BLaER1 treated with 17β-estradiol and CSF1 and Interleukin-3, amounts not matched to agents 10 nM and 100 nM (cell line): ENCODE results near the gene FBXW5.

Source experiments
- H3K27ac ChIP-seq, 11 experiments: shearing (Covaris generic); formaldehyde crosslinking; 2 replicates each; pipeline ENCODE4 v1.8.1; 2022
- H3K27me3 ChIP-seq, 11 experiments: shearing (Covaris generic); formaldehyde crosslinking; 2 replicates each; pipeline ENCODE4 v1.8.1; 2022
- H3K36me3 ChIP-seq, 11 experiments: shearing (Covaris generic); formaldehyde crosslinking; 2 replicates each; pipeline ENCODE4 v1.8.1; 2022
- H3K4me1 ChIP-seq, 10 experiments: shearing (Covaris generic); formaldehyde crosslinking; 2 replicates each; pipeline ENCODE4 v1.8.1; 2022
- H3K4me2 ChIP-seq, 11 experiments: shearing (Covaris generic); formaldehyde crosslinking; 2 replicates each; pipeline ENCODE4 v1.8.1; 2022
- H3K4me3 ChIP-seq, 10 experiments: shearing (Covaris generic); formaldehyde crosslinking; 2 replicates each; pipeline ENCODE4 v1.8.1; 2022
- H3K9ac ChIP-seq, 11 experiments: shearing (Covaris generic); formaldehyde crosslinking; 2 replicates each; pipeline ENCODE4 v1.8.1; 2022
- H3K9me3 ChIP-seq, 11 experiments: shearing (Covaris generic); formaldehyde crosslinking; replicated peaks in 1 of 11; 2 replicates each; pipeline ENCODE4 v1.8.1; 2022
- H4K20me1 ChIP-seq, 11 experiments: shearing (Covaris generic); formaldehyde crosslinking; 2 replicates each; pipeline ENCODE4 v1.8.1; 2022
- Cebpa-rat ChIP-seq, 11 experiments: shearing (Covaris generic); IDR thresholded peaks; 2 replicates each; pipeline ENCODE4 v1.8.1; 2022

The FBXW5 gene

GRCh38 chr9:136910197-136910900, 34.2 kb downstream of the FBXW5 start:
- no peak for TF ChIP-seq Cebpa-rat (IDR thresholded peaks at IDR 0.05)
- Histone ChIP-seq H3K9ac (no peak overlapping the region), H3K27ac (no peak overlapping the region), H3K9me3 (no peaks in the 10 kb centered on the region; a peak in 1 of 22 replicates), H3K27me3 (no peaks in the 10 kb centered on the region), H4K20me1 (peaks cover 0 to 84% (median 52%) of the 10 kb centered on the region in 11 experiments; a peak in 18 of 22 replicates), H3K4me2 (no peak overlapping the region), H3K4me3 (no peak overlapping the region), H3K36me3 (peaks cover 84 to 100% (median 98%) of the 10 kb centered on the region in 11 experiments), H3K4me1 (peaks cover 0 to 7% (median 0%) of the 10 kb centered on the region in 10 experiments; a peak in 3 of 20 replicates)

- Histone ChIP-seq H3K27me3 (no peaks in the 10 kb centered on the region), H3K27ac (no peak overlapping the region), H4K20me1 (peaks cover under 1 to 90% (median 53%) of the 10 kb centered on the region in 11 experiments; a peak in 20 of 22 replicates), H3K36me3 (peaks cover 81 to 100% (median 99%) of the 10 kb centered on the region in 11 experiments), H3K4me1 (peaks cover 3 to 17% (median 6%) of the 10 kb centered on the region in 10 experiments; a peak in 18 of 20 replicates), H3K4me2 (no peak overlapping the region), H3K9me3 (no peaks in the 10 kb centered on the region; a peak in 1 of 22 replicates), H3K9ac (peak overlapping the region in 2 of 11 experiments; percentile 1 to 2; a peak in 1 of 22 replicates), H3K4me3 (no peak overlapping the region)
- no peak for TF ChIP-seq Cebpa-rat (IDR thresholded peaks at IDR 0.05)
Observed at GRCh38 chr9:136907011-136907914, 37.3 kb downstream of the FBXW5 start.

GRCh38 chr9:136906266-136906665, 38.3 kb downstream of the FBXW5 start:
- Histone ChIP-seq H3K4me1 (peaks cover 13 to 27% (median 15%) of the 10 kb centered on the region in 10 experiments), H3K27ac (no peak overlapping the region), H3K9me3 (no peaks in the 10 kb centered on the region; a peak in 1 of 22 replicates), H4K20me1 (peaks cover 5 to 96% (median 62%) of the 10 kb centered on the region in 11 experiments; a peak in 20 of 22 replicates), H3K9ac (no peak overlapping the region), H3K4me3 (no peak overlapping the region), H3K36me3 (peaks cover 84 to 100% (median 100%) of the 10 kb centered on the region in 11 experiments), H3K27me3 (no peaks in the 10 kb centered on the region), H3K4me2 (no peak overlapping the region)
- no peak for TF ChIP-seq Cebpa-rat (IDR thresholded peaks at IDR 0.05)

GRCh38 chr9:136903041-136903554, 41.4 kb downstream of the FBXW5 start:
- H4K20me1 ChIP-seq: peaks cover 11 to 96% (median 75%) of the 10 kb centered on the region in 11 experiments; a peak in 21 of 22 replicates
- H3K4me1 ChIP-seq: peaks cover 15 to 31% (median 23%) of the 10 kb centered on the region in 10 experiments
- peak overlapping the region in 1 of 11 experiments; percentile 42; a peak in 1 of 22 replicates for H3K9ac ChIP-seq
- no peak for TF ChIP-seq Cebpa-rat (IDR thresholded peaks at IDR 0.05)
- H3K4me3 ChIP-seq: no peak overlapping the region
- H3K4me2 ChIP-seq: no peak overlapping the region; a peak in 1 of 22 replicates
- H3K27me3 ChIP-seq: no peaks in the 10 kb centered on the region
- H3K9me3 ChIP-seq: no peaks in the 10 kb centered on the region; a peak in 1 of 22 replicates
- no peak overlapping the region for H3K27ac ChIP-seq
- H3K36me3 ChIP-seq: peaks cover 87 to 100% (median 100%) of the 10 kb centered on the region in 11 experiments

- Histone ChIP-seq H3K27me3 (no peaks in the 10 kb centered on the region), H3K4me2 (peak overlapping the region; percentile 22 to 53 (median 40); a peak in 16 of 22 replicates), H3K9ac (peak overlapping the region in 9 of 11 experiments; percentile 9 to 42 (median 36); a peak in 9 of 22 replicates), H3K27ac (peak overlapping the region in 7 of 11 experiments; percentile 10 to 54 (median 21); a peak in 6 of 22 replicates), H3K4me1 (peaks cover 15 to 31% (median 23%) of the 10 kb centered on the region in 10 experiments), H3K36me3 (peaks cover 81 to 100% (median 100%) of the 10 kb centered on the region in 11 experiments), H4K20me1 (peaks cover 19 to 96% (median 75%) of the 10 kb centered on the region in 11 experiments; a peak in 21 of 22 replicates), H3K9me3 (no peaks in the 10 kb centered on the region; a peak in 1 of 22 replicates), H3K4me3 (no peak overlapping the region)
- no peak for TF ChIP-seq Cebpa-rat (IDR thresholded peaks at IDR 0.05)
Observed at GRCh38 chr9:136902259-136902821, 42.2 kb downstream of the FBXW5 start.

GRCh38 chr9:136901516-136902258, 42.9 kb downstream of the FBXW5 start:
- H3K36me3 ChIP-seq: peaks cover 74 to 100% (median 96%) of the 10 kb centered on the region in 11 experiments
- no peaks in the 10 kb centered on the region for H3K27me3 ChIP-seq
- TF ChIP-seq Cebpa-rat (IDR thresholded peaks at IDR 0.05): no peak
- H3K9me3 ChIP-seq: no peaks in the 10 kb centered on the region; a peak in 1 of 22 replicates
- H3K9ac ChIP-seq: peak overlapping the region in 10 of 11 experiments; percentile 11 to 42 (median 34); a peak in 10 of 22 replicates
- H3K4me1 ChIP-seq: peaks cover 15 to 31% (median 23%) of the 10 kb centered on the region in 10 experiments
- H3K27ac ChIP-seq: peak overlapping the region in 7 of 11 experiments; percentile 10 to 54 (median 21); a peak in 7 of 22 replicates
- no peak overlapping the region for H3K4me3 ChIP-seq
- H4K20me1 ChIP-seq: peaks cover 26 to 96% (median 75%) of the 10 kb centered on the region in 11 experiments; a peak in 21 of 22 replicates
- H3K4me2 ChIP-seq: peak overlapping the region; percentile 22 to 53 (median 40); a peak in 18 of 22 replicates

- peaks cover 32 to 97% (median 77%) of the 10 kb centered on the region in 11 experiments; a peak in 21 of 22 replicates for H4K20me1 ChIP-seq
- peak overlapping the region in 7 of 11 experiments; percentile 24 to 53 (median 40); a peak in 7 of 22 replicates for H3K4me2 ChIP-seq
- no peaks in the 10 kb centered on the region for H3K27me3 ChIP-seq
- peaks cover 15 to 30% (median 23%) of the 10 kb centered on the region in 10 experiments for H3K4me1 ChIP-seq
- H3K27ac ChIP-seq: peak overlapping the region in 3 of 11 experiments; percentile 10 to 54 (median 48); a peak in 3 of 22 replicates
- H3K36me3 ChIP-seq: peaks cover 68 to 98% (median 93%) of the 10 kb centered on the region in 11 experiments
- H3K9ac ChIP-seq: peak overlapping the region in 8 of 11 experiments; percentile 6 to 42 (median 30); a peak in 7 of 22 replicates
- no peak for TF ChIP-seq Cebpa-rat (IDR thresholded peaks at IDR 0.05)
- no peak overlapping the region for H3K4me3 ChIP-seq
- H3K9me3 ChIP-seq: no peaks in the 10 kb centered on the region; a peak in 1 of 22 replicates
Observed at GRCh38 chr9:136900988-136901515, 43.5 kb downstream of the FBXW5 start.
